GM23338 (cell line): ENCODE results near the gene APBB1IP.

Experiments used
- CTCF ChIP-seq, 2 experiments: fragments of 200-600 bp in 1 of 2; sonication (generic) in 1 of 2; conservative IDR thresholded peaks; 2 replicates each; pipeline versions ENCODE4 v1.5.1 to v1.6.1; 2016 to 2017; ENCODE audit warnings: antibody characterized with exemption in 2 of 2, low read depth in 2 of 2, mild to moderate bottlenecking in 2 of 2, moderate library complexity in 1 of 2
- EZH2 ChIP-seq: fragments of 200-600 bp; sonication (generic); IDR thresholded peaks from one replicate; pipeline ENCODE4 v1.8.0; 2017; ENCODE audit warnings: antibody characterized with exemption, mild to moderate bottlenecking, low read depth; ENCODE audit not compliant: unreplicated experiment
- JUNB ChIP-seq: IDR thresholded peaks from one replicate; pipeline ENCODE4 v1.6.1; 2016; ENCODE audit warnings: antibody characterized with exemption; ENCODE audit not compliant: unreplicated experiment
- POLR2AphosphoS5 ChIP-seq: IDR thresholded peaks from 2 replicates; pipeline ENCODE4 v1.6.1; 2016; ENCODE audit warnings: antibody characterized with exemption, low read depth
- TF ChIP-seq, protein P1 (sequence below): IDR thresholded peaks from one replicate; pipeline ENCODE4 v1.6.1; 2018; ENCODE audit warnings: antibody characterized with exemption; ENCODE audit not compliant: unreplicated experiment
- TF ChIP-seq, protein P2 (sequence below): IDR thresholded peaks from 2 replicates; pipeline ENCODE4 v1.6.1; 2016; ENCODE audit warnings: antibody characterized with exemption

DNA sequence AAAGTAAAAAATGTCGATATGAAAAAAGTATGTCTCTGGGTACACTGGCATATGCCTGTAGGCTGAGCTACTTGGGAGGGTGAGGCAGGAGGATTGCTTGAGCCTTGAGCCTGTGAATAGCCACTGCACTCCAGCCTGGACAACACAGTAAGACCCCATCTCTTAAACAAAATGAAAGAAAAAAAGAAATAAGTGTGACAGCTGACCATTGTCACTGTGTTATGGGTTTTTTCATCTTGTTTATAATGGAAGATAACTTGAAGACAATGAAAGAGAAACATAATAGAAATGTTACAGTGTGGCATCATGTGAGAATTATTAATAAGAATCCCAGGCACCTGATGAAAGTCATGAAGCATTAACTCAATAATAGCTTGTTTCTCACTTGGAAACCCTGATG lies 75.0 kb downstream of the APBB1IP start:
- no peak for TF ChIP-seq EZH2
- TF ChIP-seq CTCF (conservative IDR thresholded peaks at IDR 0.05; ENCODE audit: low read depth in 2 of 2) = no peak
- TF ChIP-seq, protein P1, sequence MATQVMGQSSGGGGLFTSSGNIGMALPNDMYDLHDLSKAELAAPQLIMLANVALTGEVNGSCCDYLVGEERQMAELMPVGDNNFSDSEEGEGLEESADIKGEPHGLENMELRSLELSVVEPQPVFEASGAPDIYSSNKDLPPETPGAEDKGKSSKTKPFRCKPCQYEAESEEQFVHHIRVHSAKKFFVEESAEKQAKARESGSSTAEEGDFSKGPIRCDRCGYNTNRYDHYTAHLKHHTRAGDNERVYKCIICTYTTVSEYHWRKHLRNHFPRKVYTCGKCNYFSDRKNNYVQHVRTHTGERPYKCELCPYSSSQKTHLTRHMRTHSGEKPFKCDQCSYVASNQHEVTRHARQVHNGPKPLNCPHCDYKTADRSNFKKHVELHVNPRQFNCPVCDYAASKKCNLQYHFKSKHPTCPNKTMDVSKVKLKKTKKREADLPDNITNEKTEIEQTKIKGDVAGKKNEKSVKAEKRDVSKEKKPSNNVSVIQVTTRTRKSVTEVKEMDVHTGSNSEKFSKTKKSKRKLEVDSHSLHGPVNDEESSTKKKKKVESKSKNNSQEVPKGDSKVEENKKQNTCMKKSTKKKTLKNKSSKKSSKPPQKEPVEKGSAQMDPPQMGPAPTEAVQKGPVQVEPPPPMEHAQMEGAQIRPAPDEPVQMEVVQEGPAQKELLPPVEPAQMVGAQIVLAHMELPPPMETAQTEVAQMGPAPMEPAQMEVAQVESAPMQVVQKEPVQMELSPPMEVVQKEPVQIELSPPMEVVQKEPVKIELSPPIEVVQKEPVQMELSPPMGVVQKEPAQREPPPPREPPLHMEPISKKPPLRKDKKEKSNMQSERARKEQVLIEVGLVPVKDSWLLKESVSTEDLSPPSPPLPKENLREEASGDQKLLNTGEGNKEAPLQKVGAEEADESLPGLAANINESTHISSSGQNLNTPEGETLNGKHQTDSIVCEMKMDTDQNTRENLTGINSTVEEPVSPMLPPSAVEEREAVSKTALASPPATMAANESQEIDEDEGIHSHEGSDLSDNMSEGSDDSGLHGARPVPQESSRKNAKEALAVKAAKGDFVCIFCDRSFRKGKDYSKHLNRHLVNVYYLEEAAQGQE = no peak
- TF ChIP-seq JUNB = no peak
- TF ChIP-seq POLR2AphosphoS5 = no peak
- TF ChIP-seq, protein P2, sequence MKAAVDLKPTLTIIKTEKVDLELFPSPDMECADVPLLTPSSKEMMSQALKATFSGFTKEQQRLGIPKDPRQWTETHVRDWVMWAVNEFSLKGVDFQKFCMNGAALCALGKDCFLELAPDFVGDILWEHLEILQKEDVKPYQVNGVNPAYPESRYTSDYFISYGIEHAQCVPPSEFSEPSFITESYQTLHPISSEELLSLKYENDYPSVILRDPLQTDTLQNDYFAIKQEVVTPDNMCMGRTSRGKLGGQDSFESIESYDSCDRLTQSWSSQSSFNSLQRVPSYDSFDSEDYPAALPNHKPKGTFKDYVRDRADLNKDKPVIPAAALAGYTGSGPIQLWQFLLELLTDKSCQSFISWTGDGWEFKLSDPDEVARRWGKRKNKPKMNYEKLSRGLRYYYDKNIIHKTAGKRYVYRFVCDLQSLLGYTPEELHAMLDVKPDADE = no peak
